ENCODE results near the gene FEZF2. TPM values are rescaled to one million over a fixed set of nuclear protein-coding genes. Genes with fewer than 3 reads are reported as not detected.

Gene FEZF2
- total and polyA plus RNA-seq, 2 of the 8 experiments (the other 6 are each of a cell fraction or from before 2014, with no cell fraction given), result 0.06 TPM; not detected in 1

- TF ChIP-seq EZH2 (IDR thresholded peaks at IDR 0.05; ENCODE audit: low read depth, low read length, severe bottlenecking) (peak; percentile 59), USF2 (IDR thresholded peaks at IDR 0.05; ENCODE audit: low read length) (no peak)
Observed at GRCh38 chr3:62367763-62368195, 5.6 kb downstream of the FEZF2 start (continued).
